WTC11 (cell line): ENCODE data around the gene ABCB10. TPM values are rescaled to one million over a fixed set of nuclear protein-coding genes. Genes with fewer than 3 reads are reported as not detected.

Experiments
- ATAC-seq: fragments of 200-7000 bp; cut with Tn5 transposase; 2 replicates; pipeline ENCODE4 v1.10.0; 2021; ENCODE audit warnings: mild to moderate bottlenecking, moderate library complexity
- CTCF ChIA-PET: fragments of 300-600 bp; sonication (Branson Sonifier 250); formaldehyde crosslinking; loops from one replicate; lab custom pipeline; 2021; ENCODE audit warnings: antibody characterized with exemption; lab: Charles Lee
- POLR2A ChIA-PET: fragments of 350-600 bp; sonication (Branson Sonifier 250); formaldehyde crosslinking; loops from one replicate; lab custom pipeline; 2021; ENCODE audit warnings: antibody characterized with exemption; lab: Charles Lee
- DNase-seq: peaks from one replicate; pipeline ENCODE4 v3.0.0; 2021; ENCODE audit warnings: low spot score
- H3K27ac Mint-ChIP-seq: 2 replicates; pipeline ENCODE4 v1.8.0; 2021; ENCODE audit warnings: mixed read lengths
- H3K27me3 Mint-ChIP-seq: 2 replicates; pipeline ENCODE4 v1.8.0; 2021; ENCODE audit warnings: low read depth, mild to moderate bottlenecking, moderate library complexity, mixed read lengths
- H3K36me3 Mint-ChIP-seq: 2 replicates; pipeline ENCODE4 v1.8.0; 2021; ENCODE audit warnings: mixed read lengths
- H3K4me1 Mint-ChIP-seq: 2 replicates; pipeline ENCODE4 v1.8.0; 2022; ENCODE audit warnings: mixed read lengths
- H3K4me3 Mint-ChIP-seq: 2 replicates; pipeline ENCODE4 v1.8.0; 2021; ENCODE audit warnings: mild to moderate bottlenecking, moderate library complexity, mixed read lengths
- H3K9me3 Mint-ChIP-seq: 2 replicates; pipeline ENCODE4 v1.8.0; 2021; ENCODE audit warnings: mixed read lengths
- ETV6 ChIP-seq: sonication (generic); formaldehyde crosslinking; IDR thresholded peaks from 2 replicates; pipeline ENCODE4 v1.8.1; 2022; ENCODE audit warnings: mild to moderate bottlenecking, missing genetic modification reagents
- FOXJ3 ChIP-seq: sonication (generic); formaldehyde crosslinking; IDR thresholded peaks from 2 replicates; pipeline ENCODE4 v1.9.0; 2021; ENCODE audit warnings: missing genetic modification reagents, mild to moderate bottlenecking, borderline replicate concordance
- HMGA2 ChIP-seq: fragments of 250-450 bp; sonication (Bioruptor Pico); IDR thresholded peaks from 2 replicates; pipeline ENCODE4 v1.4.0; 2021; ENCODE audit warnings: mild to moderate bottlenecking, moderate library complexity
- JAZF1 ChIP-seq: fragments of 250-450 bp; sonication (Bioruptor Pico); IDR thresholded peaks from 2 replicates; pipeline ENCODE4 v1.9.0; 2021; ENCODE audit warnings: moderate library complexity, mild to moderate bottlenecking, inconsistent platforms
- NR3C1 ChIP-seq: sonication (generic); formaldehyde crosslinking; conservative IDR thresholded peaks from 2 replicates; pipeline ENCODE4 v1.8.1; 2023; ENCODE audit warnings: low read depth, mild to moderate bottlenecking, missing genetic modification reagents
- SP1 ChIP-seq: sonication (generic); formaldehyde crosslinking; conservative IDR thresholded peaks from 2 replicates; pipeline ENCODE4 v1.8.1; 2022; ENCODE audit warnings: missing genetic modification reagents
- ZNF121 ChIP-seq: sonication (generic); formaldehyde crosslinking; IDR thresholded peaks from 2 replicates; pipeline ENCODE4 v1.8.0; 2023; ENCODE audit warnings: missing genetic modification reagents
- ZNF423 ChIP-seq: fragments of 250-450 bp; sonication (Bioruptor Pico); IDR thresholded peaks from 2 replicates; pipeline ENCODE4 v2.1.2; 2022; ENCODE audit warnings: mild to moderate bottlenecking, moderate library complexity
- total RNA-seq: library from RNA; stranded (reverse); gene quantifications from 3 replicates; pipeline ENCODE4 v1.2.3, GENCODE V29; 2021
- TF ChIP-seq, protein P1 (sequence below): sonication (generic); formaldehyde crosslinking; IDR thresholded peaks from 2 replicates; pipeline ENCODE4 v1.8.0; 2022; ENCODE audit warnings: mild to moderate bottlenecking, missing genetic modification reagents
- TF ChIP-seq, protein P2 (sequence below): sonication (generic); formaldehyde crosslinking; IDR thresholded peaks from 2 replicates; pipeline ENCODE4 v1.8.0; 2022; ENCODE audit warnings: mild to moderate bottlenecking, missing genetic modification reagents
- TF ChIP-seq, protein P3 (sequence below): sonication (generic); formaldehyde crosslinking; conservative IDR thresholded peaks from 2 replicates; pipeline ENCODE4 v1.8.1; 2023; ENCODE audit warnings: mild to moderate bottlenecking, low read depth, missing genetic modification reagents, moderate library complexity
- TF ChIP-seq, protein P4 (sequence below): sonication (generic); formaldehyde crosslinking; IDR thresholded peaks from 2 replicates; pipeline ENCODE4 v1.8.0; 2022; ENCODE audit warnings: missing genetic modification reagents
- TF ChIP-seq, protein P5 (sequence below): fragments of 250-450 bp; sonication (Bioruptor Pico); IDR thresholded peaks from 2 replicates; pipeline ENCODE4 v1.9.0; 2021; ENCODE audit warnings: mild to moderate bottlenecking
- TF ChIP-seq, protein P6 (sequence below): sonication (generic); formaldehyde crosslinking; IDR thresholded peaks from 2 replicates; pipeline ENCODE4 v1.8.1; 2023; ENCODE audit warnings: mild to moderate bottlenecking, missing genetic modification reagents
- TF ChIP-seq, protein P7 (sequence below): sonication (generic); formaldehyde crosslinking; IDR thresholded peaks from 2 replicates; pipeline ENCODE4 v1.8.1; 2022; ENCODE audit warnings: low read depth, missing genetic modification reagents, borderline replicate concordance
- TF ChIP-seq, protein P8 (sequence below): fragments of 250-450 bp; sonication (Bioruptor Pico); IDR thresholded peaks from 2 replicates; pipeline ENCODE4 v1.9.0; 2021; ENCODE audit warnings: mild to moderate bottlenecking

Gene ABCB10
- total RNA-seq, 1 experiment from 2014 or later: 11.0 TPM

DNA sequence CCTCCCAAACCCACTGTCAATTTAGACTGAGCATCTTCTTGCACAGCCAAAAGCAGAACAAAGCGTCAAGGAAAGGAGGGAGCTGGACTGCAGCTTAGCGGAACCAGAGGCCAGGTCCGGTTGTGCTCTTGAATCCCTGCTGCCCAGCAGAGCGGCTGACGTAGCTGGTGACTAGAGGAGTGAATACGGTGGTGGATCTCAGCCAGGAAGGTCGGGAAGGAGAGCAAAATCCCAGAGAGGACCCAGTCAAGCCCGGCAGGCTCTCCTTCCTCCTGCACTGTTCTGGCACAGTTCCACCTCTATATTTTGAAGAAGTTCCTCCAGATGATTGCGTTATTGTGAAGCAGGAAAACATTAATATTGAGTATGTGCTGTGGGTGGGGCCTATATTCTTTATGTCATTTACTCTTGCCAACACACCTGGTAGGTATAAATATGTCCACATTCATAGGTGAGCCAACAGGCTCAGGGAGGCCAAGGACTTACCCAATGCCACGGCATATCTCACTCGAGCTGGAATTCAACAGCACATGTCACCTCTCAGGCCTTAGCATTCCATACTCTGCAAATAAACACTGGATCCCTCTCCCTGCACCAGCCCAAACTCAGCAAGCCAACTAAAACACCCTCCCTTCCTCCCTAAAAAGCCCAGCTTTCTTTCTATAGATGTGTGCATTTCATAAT is 23.6 kb upstream of the ABCB10 start (continued):
- TF ChIP-seq, protein P1, sequence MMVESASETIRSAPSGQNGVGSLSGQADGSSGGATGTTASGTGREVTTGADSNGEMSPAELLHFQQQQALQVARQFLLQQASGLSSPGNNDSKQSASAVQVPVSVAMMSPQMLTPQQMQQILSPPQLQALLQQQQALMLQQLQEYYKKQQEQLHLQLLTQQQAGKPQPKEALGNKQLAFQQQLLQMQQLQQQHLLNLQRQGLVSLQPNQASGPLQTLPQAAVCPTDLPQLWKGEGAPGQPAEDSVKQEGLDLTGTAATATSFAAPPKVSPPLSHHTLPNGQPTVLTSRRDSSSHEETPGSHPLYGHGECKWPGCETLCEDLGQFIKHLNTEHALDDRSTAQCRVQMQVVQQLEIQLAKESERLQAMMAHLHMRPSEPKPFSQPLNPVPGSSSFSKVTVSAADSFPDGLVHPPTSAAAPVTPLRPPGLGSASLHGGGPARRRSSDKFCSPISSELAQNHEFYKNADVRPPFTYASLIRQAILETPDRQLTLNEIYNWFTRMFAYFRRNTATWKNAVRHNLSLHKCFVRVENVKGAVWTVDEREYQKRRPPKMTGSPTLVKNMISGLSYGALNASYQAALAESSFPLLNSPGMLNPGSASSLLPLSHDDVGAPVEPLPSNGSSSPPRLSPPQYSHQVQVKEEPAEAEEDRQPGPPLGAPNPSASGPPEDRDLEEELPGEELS (CRISPR knock-in tag): no peak
- TF ChIP-seq, protein P2, sequence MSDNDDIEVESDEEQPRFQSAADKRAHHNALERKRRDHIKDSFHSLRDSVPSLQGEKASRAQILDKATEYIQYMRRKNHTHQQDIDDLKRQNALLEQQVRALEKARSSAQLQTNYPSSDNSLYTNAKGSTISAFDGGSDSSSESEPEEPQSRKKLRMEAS (CRISPR knock-in tag): no peak
- TF ChIP-seq, protein P3, sequence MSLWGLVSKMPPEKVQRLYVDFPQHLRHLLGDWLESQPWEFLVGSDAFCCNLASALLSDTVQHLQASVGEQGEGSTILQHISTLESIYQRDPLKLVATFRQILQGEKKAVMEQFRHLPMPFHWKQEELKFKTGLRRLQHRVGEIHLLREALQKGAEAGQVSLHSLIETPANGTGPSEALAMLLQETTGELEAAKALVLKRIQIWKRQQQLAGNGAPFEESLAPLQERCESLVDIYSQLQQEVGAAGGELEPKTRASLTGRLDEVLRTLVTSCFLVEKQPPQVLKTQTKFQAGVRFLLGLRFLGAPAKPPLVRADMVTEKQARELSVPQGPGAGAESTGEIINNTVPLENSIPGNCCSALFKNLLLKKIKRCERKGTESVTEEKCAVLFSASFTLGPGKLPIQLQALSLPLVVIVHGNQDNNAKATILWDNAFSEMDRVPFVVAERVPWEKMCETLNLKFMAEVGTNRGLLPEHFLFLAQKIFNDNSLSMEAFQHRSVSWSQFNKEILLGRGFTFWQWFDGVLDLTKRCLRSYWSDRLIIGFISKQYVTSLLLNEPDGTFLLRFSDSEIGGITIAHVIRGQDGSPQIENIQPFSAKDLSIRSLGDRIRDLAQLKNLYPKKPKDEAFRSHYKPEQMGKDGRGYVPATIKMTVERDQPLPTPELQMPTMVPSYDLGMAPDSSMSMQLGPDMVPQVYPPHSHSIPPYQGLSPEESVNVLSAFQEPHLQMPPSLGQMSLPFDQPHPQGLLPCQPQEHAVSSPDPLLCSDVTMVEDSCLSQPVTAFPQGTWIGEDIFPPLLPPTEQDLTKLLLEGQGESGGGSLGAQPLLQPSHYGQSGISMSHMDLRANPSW (CRISPR knock-in tag): no peak
- TF ChIP-seq SP1 (CRISPR knock-in tag): no peak

DNA sequence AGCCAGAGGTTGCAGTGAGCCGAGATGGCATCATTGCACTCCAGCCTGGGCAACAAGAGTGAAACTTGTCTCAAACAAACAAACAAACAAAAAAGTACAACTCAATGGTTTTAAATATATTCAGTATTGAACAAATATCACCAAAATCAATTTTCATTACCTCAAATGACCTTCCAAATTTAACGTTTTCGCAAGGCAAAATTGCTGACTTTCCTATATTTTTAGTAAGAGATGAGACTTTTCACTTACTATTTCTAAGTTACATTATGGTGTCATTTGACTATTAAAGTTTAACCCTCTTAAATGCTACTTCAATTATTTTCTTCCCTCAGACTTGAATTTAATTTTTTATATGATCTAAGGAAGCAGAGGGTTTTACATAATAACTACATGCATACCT is 23.0 kb upstream of the ABCB10 start:
- DNase-seq (no peak), ATAC-seq (no peak)
- H3K27me3 Mint-ChIP-seq: no peaks in the 10 kb centered on the region
- ChIA-PET CTCF (interaction anchor here (0.7 kb wide), 1 partner anchor 23 kb away, joined by 3 read pairs; the partner anchor contains the start of gene ABCB10), POLR2A (no interaction called here)
- H3K4me1 Mint-ChIP-seq: peaks cover 9% of the 10 kb centered on the region
- TF ChIP-seq, protein P4, sequence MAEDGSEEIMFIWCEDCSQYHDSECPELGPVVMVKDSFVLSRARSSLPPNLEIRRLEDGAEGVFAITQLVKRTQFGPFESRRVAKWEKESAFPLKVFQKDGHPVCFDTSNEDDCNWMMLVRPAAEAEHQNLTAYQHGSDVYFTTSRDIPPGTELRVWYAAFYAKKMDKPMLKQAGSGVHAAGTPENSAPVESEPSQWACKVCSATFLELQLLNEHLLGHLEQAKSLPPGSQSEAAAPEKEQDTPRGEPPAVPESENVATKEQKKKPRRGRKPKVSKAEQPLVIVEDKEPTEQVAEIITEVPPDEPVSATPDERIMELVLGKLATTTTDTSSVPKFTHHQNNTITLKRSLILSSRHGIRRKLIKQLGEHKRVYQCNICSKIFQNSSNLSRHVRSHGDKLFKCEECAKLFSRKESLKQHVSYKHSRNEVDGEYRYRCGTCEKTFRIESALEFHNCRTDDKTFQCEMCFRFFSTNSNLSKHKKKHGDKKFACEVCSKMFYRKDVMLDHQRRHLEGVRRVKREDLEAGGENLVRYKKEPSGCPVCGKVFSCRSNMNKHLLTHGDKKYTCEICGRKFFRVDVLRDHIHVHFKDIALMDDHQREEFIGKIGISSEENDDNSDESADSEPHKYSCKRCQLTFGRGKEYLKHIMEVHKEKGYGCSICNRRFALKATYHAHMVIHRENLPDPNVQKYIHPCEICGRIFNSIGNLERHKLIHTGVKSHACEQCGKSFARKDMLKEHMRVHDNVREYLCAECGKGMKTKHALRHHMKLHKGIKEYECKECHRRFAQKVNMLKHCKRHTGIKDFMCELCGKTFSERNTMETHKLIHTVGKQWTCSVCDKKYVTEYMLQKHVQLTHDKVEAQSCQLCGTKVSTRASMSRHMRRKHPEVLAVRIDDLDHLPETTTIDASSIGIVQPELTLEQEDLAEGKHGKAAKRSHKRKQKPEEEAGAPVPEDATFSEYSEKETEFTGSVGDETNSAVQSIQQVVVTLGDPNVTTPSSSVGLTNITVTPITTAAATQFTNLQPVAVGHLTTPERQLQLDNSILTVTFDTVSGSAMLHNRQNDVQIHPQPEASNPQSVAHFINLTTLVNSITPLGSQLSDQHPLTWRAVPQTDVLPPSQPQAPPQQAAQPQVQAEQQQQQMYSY: no peak
- TF ChIP-seq FOXJ3 (no peak), ZNF121 (no peak), NR3C1 (no peak), JAZF1 (CRISPR knock-in tag) (no peak), ETV6 (CRISPR knock-in tag) (no peak), HMGA2 (no peak), ZNF423 (no peak)
- TF ChIP-seq, protein P5, sequence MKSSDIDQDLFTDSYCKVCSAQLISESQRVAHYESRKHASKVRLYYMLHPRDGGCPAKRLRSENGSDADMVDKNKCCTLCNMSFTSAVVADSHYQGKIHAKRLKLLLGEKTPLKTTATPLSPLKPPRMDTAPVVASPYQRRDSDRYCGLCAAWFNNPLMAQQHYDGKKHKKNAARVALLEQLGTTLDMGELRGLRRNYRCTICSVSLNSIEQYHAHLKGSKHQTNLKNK: no peak
- TF ChIP-seq, protein P6, sequence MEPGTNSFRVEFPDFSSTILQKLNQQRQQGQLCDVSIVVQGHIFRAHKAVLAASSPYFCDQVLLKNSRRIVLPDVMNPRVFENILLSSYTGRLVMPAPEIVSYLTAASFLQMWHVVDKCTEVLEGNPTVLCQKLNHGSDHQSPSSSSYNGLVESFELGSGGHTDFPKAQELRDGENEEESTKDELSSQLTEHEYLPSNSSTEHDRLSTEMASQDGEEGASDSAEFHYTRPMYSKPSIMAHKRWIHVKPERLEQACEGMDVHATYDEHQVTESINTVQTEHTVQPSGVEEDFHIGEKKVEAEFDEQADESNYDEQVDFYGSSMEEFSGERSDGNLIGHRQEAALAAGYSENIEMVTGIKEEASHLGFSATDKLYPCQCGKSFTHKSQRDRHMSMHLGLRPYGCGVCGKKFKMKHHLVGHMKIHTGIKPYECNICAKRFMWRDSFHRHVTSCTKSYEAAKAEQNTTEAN (CRISPR knock-in tag): no peak
- TF ChIP-seq, protein P7, sequence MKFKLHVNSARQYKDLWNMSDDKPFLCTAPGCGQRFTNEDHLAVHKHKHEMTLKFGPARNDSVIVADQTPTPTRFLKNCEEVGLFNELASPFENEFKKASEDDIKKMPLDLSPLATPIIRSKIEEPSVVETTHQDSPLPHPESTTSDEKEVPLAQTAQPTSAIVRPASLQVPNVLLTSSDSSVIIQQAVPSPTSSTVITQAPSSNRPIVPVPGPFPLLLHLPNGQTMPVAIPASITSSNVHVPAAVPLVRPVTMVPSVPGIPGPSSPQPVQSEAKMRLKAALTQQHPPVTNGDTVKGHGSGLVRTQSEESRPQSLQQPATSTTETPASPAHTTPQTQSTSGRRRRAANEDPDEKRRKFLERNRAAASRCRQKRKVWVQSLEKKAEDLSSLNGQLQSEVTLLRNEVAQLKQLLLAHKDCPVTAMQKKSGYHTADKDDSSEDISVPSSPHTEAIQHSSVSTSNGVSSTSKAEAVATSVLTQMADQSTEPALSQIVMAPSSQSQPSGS (CRISPR knock-in tag): no peak
- TF ChIP-seq, protein P8, sequence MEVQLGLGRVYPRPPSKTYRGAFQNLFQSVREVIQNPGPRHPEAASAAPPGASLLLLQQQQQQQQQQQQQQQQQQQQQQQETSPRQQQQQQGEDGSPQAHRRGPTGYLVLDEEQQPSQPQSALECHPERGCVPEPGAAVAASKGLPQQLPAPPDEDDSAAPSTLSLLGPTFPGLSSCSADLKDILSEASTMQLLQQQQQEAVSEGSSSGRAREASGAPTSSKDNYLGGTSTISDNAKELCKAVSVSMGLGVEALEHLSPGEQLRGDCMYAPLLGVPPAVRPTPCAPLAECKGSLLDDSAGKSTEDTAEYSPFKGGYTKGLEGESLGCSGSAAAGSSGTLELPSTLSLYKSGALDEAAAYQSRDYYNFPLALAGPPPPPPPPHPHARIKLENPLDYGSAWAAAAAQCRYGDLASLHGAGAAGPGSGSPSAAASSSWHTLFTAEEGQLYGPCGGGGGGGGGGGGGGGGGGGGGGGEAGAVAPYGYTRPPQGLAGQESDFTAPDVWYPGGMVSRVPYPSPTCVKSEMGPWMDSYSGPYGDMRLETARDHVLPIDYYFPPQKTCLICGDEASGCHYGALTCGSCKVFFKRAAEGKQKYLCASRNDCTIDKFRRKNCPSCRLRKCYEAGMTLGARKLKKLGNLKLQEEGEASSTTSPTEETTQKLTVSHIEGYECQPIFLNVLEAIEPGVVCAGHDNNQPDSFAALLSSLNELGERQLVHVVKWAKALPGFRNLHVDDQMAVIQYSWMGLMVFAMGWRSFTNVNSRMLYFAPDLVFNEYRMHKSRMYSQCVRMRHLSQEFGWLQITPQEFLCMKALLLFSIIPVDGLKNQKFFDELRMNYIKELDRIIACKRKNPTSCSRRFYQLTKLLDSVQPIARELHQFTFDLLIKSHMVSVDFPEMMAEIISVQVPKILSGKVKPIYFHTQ (CRISPR knock-in tag): no peak
- H3K36me3 Mint-ChIP-seq: no peaks in the 10 kb centered on the region
- H3K4me3 Mint-ChIP-seq: no peak overlapping the region
- H3K9me3 Mint-ChIP-seq: no peaks in the 10 kb centered on the region
- H3K27ac Mint-ChIP-seq: no peak overlapping the region
